ENCODE data around the gene IFT43. TPM values are rescaled to one million over a fixed set of nuclear protein-coding genes. Genes with fewer than 3 reads are reported as not detected.
A peak's percentile ranks its signal among the peaks of the same experiment; 100 is the strongest.

The IFT43 gene
- total RNA-seq: 33.8 TPM

GRCh38 chr14:75985618-75986438 lies at the start of gene IFT43:
Gene IFT43, plus strand, starts transcription at chr14:75985763. Its CDS starts 24 bp downstream, at chr14:75985787.
- intact Hi-C loops (cut with DNase I): no loop called here
- DNase-seq (ENCODE audit: low spot score) (peak; percentile 96), ATAC-seq (peak; percentile 60)

- intact Hi-C loops (cut with DNase I): no loop called here
- no peak for ATAC-seq
- DNase-seq (ENCODE audit: low spot score): no peak
Observed at GRCh38 chr14:75939200-75939599, 46.4 kb upstream of the IFT43 start.

GRCh38 chr14:75941030-75941429 lies 44.5 kb upstream of the IFT43 start:
- intact Hi-C loops (cut with DNase I): no loop called here
- DNase-seq (ENCODE audit: low spot score) (no peak), ATAC-seq (no peak)

- intact Hi-C loops (cut with DNase I): no loop called here
- no peak for DNase-seq (ENCODE audit: low spot score)
- ATAC-seq: no peak
Observed at GRCh38 chr14:75944607-75945241, 40.8 kb upstream of the IFT43 start.

- intact Hi-C loops (cut with DNase I): no loop called here
- ATAC-seq: no peak
- DNase-seq (ENCODE audit: low spot score): no peak
Observed at GRCh38 chr14:75946785-75947184, 38.8 kb upstream of the IFT43 start.

GRCh38 chr14:75952489-75952888 lies 33.1 kb upstream of the IFT43 start:
- no peak for DNase-seq (ENCODE audit: low spot score)
- intact Hi-C loops (cut with DNase I): no loop called here
- ATAC-seq: no peak

GRCh38 chr14:75959031-75959430 lies 26.5 kb upstream of the IFT43 start:
- DNase-seq (ENCODE audit: low spot score) (no peak), ATAC-seq (no peak)
- intact Hi-C loops (cut with DNase I): no loop called here

- ATAC-seq (no peak), DNase-seq (ENCODE audit: low spot score) (no peak)
- intact Hi-C loops (cut with DNase I): no loop called here
Observed at GRCh38 chr14:75960231-75960630, 25.3 kb upstream of the IFT43 start.

- intact Hi-C loops (cut with DNase I): no loop called here
- DNase-seq (ENCODE audit: low spot score): no peak
- no peak for ATAC-seq
Observed at GRCh38 chr14:75961662-75962061, 23.9 kb upstream of the IFT43 start.

- intact Hi-C loops (cut with DNase I): no loop called here
- no peak for DNase-seq (ENCODE audit: low spot score)
- no peak for ATAC-seq
Observed at GRCh38 chr14:75967866-75968265, 17.7 kb upstream of the IFT43 start.

- ATAC-seq (peak; percentile 89), DNase-seq (ENCODE audit: low spot score) (no peak)
- intact Hi-C loops (cut with DNase I): no loop called here
Observed at GRCh38 chr14:75968456-75968855, 17.1 kb upstream of the IFT43 start.

- DNase-seq (ENCODE audit: low spot score) (no peak), ATAC-seq (peak; percentile 6)
- intact Hi-C loops (cut with DNase I): no loop called here
Observed at GRCh38 chr14:75969126-75969525, 16.4 kb upstream of the IFT43 start.

GRCh38 chr14:75969891-75970290 lies 15.7 kb upstream of the IFT43 start:
- intact Hi-C loops (cut with DNase I): loop anchor here (10.0 kb wide), 1 partner anchor 375 kb away; no protein-coding TSS in a partner anchor
- DNase-seq (ENCODE audit: low spot score) (no peak), ATAC-seq (peak; percentile 43)

GRCh38 chr14:75970989-75971388 lies 14.6 kb upstream of the IFT43 start:
- intact Hi-C loops (cut with DNase I): loop anchor here (10.0 kb wide), 1 partner anchor 376 kb away; no protein-coding TSS in a partner anchor

GRCh38 chr14:75971509-75971908 lies 14.1 kb upstream of the IFT43 start:
- ATAC-seq: no peak

More at GRCh38 chr14:75970989-75971388, 14.6 kb upstream of the IFT43 start:
- ATAC-seq (no peak), DNase-seq (ENCODE audit: low spot score) (no peak)

GRCh38 chr14:75972801-75973421 lies 12.7 kb upstream of the IFT43 start:
- ATAC-seq (no peak), DNase-seq (ENCODE audit: low spot score) (no peak)
- intact Hi-C loops (cut with DNase I): loop anchor here (1.0 to 10.0 kb wide), 2 partner anchors 135 to 378 kb away; no protein-coding TSS in a partner anchor

More at GRCh38 chr14:75971509-75971908, 14.1 kb upstream of the IFT43 start:
- intact Hi-C loops (cut with DNase I): loop anchor here (10.0 kb wide), 1 partner anchor 377 kb away; no protein-coding TSS in a partner anchor
- no peak for DNase-seq (ENCODE audit: low spot score)

GRCh38 chr14:75976826-75977581 lies 8.6 kb upstream of the IFT43 start:
- intact Hi-C loops (cut with DNase I): loop anchor here (10.0 kb wide), 1 partner anchor 382 kb away; no protein-coding TSS in a partner anchor
- no peak for ATAC-seq

GRCh38 chr14:75977582-75977943 lies 8.0 kb upstream of the IFT43 start:
- no peak for ATAC-seq
- intact Hi-C loops (cut with DNase I): loop anchor here (10.0 kb wide), 1 partner anchor 383 kb away; no protein-coding TSS in a partner anchor

More at GRCh38 chr14:75976826-75977581, 8.6 kb upstream of the IFT43 start:
- no peak for DNase-seq (ENCODE audit: low spot score)

GRCh38 chr14:75978249-75978731 lies 7.3 kb upstream of the IFT43 start:
- DNase-seq (ENCODE audit: low spot score) (no peak), ATAC-seq (no peak)
- intact Hi-C loops (cut with DNase I): loop anchor here (10.0 kb wide), 1 partner anchor 383 kb away; no protein-coding TSS in a partner anchor

More at GRCh38 chr14:75977582-75977943, 8.0 kb upstream of the IFT43 start:
- no peak for DNase-seq (ENCODE audit: low spot score)
